Anterior cingulate cortex (tissue), 58 donors: ENCODE measurements around the gene IFIT1B.
"Not testable (repeated sequence)": the region's sequence is repeated elsewhere in the genome, so short reads cannot be mapped to it uniquely, and the experiment has no call there.

Experiments used
- DNase-seq, 58 donors: peaks; one replicate each; lab custom pipeline; 2025; lab: John Stamatoyannopoulos, UW

Gene IFIT1B

DNA sequence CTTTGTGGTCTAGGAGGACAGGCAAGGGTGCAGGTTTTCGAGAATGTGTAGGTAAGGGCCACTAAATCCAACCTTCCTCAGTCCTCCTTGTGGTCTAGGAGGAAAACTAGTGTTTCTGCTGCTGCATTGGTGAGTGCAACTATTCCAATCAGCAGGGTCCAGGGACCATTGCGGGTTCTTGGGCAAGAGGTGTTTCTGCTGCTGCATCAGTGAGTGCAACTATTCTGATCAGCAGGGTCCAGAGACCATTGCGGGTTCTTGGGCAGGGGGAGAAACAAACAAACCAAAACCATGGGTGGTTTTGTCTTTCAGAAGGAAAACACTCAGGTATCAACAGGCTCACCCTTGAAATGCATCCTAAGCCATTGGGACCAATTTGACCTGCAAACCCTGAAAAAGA is 29.9 kb downstream of the IFIT1B start:
- not testable (repeated sequence) for DNase-seq

DNA sequence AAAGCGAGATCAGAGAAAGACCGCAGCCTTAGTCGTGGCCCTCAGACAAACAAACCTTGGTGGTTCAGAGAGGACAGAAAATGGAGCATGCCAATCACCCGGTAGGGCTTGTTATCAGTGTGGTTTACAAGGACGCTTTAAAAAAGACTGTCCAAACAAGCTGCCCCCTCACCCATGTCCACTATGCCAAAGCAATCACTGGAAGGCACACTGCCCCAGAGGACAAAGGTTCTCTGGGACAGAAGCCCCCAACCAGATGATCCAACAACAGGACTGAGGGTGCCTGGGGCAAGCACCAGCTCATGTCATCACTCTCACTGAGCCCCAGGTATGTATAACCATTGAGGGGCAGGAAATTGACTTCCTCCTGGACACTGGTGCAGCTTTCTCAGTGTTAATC is 31.4 kb downstream of the IFIT1B start:
- DNase-seq, result not testable (repeated sequence)

DNA sequence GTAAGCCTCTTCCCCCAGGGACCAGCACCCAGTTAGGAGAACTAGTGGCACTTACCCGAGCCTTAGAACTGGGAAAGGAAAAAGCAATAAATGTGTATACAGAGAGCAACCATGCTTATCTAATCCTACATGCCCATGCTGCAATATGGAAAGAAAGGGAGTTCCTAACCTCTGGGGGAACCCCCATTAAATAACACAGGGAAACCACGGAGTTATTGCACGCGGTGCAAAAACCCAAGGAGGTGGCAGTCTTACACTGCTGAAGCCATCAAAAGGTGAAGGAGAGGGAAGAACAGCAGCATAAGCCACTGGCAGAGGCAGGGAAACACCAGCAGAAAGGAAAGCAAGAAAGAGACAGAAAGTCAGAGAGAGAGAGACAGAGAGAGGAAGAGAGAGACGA is 32.7 kb downstream of the IFIT1B start:
- not testable (repeated sequence) for DNase-seq

DNA sequence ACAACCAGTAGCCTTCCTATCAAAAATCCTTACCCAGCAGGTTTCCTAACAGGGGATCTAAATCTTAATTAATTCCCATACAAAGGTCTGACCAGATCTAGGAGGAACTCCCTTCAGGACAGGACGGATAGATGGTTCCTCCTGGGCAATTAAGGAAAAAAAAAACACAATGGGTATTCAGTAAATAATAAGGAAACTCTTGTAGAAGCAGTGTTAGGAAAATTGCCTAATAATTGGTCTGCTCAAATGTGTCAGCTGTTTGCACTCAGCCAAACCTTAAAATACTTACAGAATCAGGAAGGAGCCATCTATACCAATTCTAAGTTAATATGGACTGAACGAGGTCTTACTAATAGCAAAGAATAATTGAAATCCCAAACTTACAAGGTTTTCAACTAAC is 33.3 kb downstream of the IFIT1B start:
- DNase-seq, result not testable (repeated sequence)

DNA sequence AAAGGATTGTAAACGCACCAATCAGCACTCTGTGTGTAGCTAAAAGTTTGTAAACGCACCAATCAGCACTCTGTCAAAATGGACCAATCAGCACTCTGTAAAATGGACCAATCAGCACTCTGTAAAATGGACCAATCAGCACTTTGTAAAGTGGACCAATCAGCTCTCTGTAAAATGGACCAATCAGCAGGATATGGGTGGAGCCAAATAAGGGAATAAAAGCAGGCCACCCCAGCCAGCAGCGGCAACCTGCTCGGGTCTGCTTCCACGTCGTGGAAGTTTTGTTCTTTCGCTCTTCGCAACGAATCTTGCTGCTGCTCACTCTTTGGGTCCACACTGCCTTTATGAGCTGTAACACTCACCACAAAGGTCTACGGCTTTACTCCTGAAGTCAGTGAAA is 34.4 kb downstream of the IFIT1B start:
- DNase-seq, result not testable (repeated sequence)

DNA sequence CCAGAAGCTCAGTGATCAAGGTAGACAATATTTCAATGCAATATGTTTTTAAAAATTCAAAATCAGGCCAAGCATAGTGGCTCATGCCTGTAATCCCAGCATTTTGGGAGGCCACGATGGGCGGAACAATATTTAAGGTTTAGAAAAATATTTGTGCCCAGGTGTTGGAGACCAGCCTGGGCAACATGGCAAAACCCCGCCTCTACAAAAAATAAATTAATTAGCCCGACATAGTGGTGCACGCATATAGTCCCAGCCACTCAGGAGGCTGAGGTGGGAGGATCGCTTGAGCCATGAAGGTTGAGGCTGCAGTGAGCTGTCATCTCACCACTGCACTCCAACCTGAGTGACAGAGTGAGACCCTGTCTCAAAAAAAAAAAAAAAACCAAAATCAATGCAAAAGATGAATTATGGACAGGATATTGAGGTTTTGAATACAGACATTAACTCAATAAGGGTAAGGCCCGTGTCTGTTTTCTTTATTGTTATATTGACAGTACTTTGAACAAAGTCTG is 35.6 kb downstream of the IFIT1B start:
- no peak for DNase-seq

DNA sequence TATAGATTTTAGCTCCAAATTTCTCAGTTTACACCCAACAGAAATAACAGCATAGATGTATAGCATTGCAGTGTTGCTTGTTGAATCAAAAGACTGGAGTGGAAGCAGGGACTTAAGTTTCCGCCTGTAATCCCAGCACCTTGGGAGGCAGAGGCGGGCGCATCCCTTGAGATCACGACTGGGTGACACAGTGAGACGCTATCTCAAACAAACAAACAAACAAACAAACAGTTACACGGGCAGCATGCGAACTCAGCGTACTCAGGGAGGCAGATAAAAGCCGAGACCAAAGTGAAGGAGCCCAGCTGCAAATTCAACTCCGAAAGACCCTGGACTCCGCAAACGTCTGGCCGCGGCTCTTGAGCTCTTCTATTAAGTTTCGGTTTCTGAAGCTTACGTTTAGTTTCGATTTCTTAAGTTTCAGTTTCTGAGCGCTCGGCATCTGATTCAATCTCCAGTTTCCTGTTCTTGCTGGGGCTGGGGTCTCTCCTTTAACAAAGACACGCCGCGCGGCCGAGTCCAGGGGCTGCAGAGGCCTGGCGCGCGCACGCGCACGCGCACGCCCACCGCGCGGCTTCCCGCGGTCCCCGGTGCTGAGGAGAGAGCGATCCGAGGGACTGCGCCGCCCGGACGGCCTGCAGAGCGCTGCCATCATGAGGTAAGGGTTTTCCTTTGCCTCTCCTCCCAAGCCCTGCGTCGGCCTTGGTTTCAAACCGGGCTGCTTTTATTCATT is 36.5 kb downstream of the IFIT1B start, which contains the start of gene IFIT5:
TSS of gene IFIT5 (plus strand) at position 423 of the 733 bp plus-strand sequence. CDS start at position 654, 231 bp downstream.
- DNase-seq, result peak in 56 of 58 donors; percentile 30 to 85 (median 62)

DNA sequence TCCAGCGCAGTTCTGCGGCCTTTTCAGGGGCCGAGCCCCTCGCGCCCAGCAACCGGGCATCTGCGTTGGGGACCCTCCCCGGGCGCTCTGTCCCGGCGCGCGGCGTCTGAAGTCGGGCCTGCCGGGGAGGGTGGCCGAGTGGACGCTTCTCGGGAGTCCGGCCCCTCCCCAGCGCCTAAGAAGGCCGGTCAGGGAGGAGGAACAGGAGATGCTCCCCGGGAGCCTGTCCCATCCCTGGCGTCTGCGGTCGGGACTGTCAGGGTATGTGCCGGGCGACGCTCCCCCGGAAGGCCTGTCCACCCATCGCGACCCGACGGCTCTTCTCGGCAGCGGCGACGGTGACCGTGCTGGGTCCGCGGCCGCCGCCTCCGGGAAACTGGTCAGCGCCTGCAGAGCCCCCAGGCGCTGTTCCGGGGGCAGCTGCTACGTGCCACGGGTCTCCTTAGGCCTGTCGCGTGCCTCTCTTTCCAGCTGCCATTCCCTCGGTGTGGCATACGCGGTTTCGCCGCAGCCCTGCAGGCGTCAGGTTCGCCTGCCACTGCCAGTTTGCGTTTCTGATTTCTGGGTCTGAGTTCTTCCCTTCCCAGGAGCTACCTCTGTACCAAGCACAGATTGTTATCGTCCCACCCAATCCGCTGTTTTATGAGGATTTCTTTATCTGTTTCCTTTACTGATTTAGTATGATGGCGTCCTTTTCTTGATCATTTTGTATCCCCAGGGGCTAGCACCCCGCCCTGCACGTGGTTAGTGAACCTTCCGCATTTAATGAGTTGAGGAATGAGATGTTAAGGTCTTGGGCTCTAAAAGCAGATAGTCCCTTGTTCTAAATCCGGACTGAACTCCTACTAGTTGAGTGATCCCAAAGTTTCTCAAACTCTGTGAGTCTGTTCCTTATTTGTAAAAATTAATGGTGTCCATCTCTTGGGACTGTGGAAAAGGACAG is 37.3 kb downstream of the IFIT1B start:
- peak in 46 of 58 donors; percentile 19 to 85 (median 61) for DNase-seq

DNA sequence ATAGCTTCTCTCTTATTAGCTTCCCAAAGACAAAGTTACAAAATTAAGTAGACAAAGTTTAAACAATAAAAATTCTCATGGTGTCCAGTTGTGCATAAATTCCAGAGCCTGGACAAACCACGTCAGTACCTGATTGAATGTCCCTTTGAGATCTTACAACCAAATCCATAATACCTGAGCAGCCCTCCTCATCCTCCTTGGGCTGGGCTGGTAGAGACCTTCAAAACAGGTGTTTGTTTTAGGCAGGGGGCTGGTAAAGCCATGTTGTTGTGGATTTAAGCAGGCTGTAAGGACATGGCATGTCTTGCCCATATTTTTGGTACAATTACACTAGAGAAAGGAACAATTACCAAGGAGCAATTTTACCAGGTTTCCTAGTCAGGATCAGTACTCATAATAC is 38.6 kb downstream of the IFIT1B start:
- DNase-seq, result no peak

DNA sequence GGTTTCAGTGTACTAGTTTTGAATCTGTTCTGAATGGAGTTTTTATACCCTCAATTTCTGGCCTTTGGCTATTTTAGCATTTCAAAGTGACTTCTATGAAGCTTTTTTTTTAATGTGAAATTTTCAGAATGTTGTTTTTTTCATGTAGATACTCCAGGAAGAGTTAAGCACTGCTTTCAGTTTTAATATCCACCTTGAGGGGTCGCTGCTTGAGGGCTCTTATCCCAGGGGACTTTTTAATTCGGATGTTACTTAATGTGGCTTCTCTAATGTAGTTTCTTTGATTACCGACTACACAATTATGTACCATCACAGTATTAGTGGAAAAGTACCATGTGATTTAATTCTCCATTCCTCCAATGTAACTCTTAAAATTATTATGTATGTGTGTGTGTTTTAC is 41.7 kb downstream of the IFIT1B start:
- no peak for DNase-seq

DNA sequence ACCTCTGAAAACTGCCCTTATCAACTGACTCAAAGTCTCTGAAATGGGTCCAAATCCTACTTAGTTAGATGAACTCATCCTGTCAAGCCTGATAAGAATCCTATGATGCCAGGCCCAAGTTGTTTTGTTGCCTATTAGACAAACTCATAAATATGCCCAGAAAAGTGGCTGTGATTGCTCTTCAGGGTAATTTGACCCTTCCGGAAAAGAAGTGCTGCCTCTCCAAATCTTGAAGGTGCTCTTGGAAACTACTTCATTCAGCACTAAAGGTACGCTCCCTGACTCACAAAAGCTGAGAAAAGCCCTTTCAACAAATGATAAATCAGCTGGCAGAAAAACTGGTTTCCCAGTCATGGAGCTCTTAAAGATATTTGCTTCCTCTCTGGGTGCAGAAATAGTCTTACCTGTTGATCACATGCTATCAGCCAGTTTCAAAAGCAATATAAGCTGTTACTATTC is 43.2 kb downstream of the IFIT1B start:
- no peak for DNase-seq

DNA sequence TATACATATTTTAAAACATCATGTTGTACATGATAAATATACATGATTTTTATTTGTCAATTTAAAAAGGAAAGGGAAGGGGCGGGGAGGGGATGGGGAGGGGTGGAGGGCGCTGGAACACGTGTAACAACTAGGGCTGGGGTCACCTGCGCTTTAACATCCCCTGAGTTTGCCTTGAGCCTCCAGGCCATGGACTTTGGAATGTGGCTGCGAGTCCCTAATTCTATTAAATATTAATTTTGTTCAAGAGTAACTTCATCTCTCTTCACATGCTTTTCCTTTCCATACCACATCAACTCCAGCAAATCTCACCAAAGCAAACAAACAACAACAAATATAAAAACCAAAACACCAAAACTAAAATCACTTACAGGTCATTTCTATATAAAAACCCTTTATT is 47.1 kb downstream of the IFIT1B start:
- DNase-seq, result no peak

DNA sequence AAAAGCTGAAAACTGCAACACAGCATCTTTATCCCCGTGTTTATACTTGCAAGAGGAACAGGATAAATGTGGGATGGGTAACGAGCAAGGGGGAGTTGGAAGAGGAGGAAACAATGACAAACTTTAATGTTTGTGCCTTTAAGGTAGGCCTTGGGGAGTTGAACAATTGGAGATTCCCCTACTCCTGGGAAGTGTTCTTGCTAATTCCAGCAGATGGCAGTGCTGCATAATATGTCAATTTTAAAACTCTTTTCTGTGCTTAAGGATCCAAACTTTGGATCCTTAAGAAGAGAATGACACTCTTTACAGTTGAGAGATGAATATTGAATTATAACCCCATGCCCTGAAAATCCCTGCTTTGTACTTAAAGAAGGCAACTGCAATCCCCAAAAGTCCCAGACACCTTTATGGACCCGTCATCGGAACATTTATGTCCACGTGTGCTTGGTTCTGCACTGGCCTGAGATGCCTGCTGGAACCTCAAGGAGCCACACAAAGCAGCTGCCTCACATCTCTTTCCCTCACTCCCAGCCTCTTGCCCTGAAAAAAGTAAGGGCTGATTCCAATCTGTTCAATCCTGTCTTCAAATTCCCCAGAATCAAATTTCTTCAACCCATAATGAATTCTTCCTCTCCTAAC is 48.5 kb downstream of the IFIT1B start:
- DNase-seq, result peak in 3 of 58 donors; percentile 4 to 11 (median 6)

DNA sequence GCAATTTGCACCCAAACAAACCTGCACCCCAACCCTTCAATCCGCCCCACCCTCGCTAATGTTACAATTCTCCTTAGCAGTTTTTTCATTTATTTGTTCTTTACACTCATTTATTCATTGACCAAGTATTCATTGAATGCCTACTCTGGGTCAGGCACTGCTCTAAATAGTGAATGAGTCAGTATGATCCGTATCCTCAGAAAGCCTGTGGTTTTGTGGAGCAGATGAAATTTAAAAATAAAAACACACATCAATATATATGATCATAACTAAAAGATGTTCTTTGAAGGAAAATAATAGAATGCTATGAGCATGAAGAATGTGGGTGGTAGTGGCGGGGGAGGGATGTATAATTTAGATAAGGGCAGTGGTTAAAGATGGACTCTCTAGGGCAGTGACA is 49.8 kb downstream of the IFIT1B start:
- DNase-seq, result no peak

DNA sequence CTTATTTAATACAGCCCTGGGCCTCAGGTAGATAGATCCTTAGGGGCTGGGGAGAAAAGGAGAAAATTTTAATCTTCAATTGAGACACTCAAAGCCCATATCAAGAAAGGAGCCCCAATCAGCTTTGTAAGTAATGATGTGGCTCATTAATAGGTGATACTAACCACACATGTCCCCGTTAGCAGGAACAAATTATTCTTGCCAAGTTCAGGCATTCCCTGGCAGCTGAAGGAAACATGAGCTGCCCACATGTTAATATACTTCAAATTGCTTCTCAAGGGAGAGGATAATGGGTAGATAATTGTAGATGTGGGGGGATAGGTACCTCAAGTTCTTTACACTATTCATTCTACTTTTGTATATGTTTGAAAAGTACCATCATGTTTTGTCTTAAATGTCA is 51.0 kb downstream of the IFIT1B start:
- no peak for DNase-seq

DNA sequence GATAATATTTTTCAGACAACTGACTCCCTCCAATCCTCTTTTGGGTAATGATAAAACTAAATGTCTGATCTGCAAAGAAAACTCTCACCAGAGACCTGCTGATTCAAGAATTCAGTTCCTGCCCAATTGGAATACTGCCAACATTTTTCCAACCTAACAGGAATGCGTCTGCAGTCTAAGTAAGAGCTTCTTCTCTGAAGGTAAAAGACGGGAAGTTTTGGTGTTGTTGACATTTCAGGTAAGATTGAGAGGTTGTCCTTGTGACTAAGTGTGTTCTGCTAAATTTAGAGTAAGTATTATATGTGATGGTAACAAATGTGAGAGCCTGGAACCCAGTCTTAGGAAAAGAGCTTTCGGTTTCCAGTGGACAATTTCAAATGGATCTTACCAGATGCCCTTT is 54.1 kb downstream of the IFIT1B start:
- DNase-seq, result no peak
